Tibial nerve (tissue), 4 donors: Measurements from ENCODE around the gene ITIH4. TPM values are rescaled to one million over a fixed set of nuclear protein-coding genes. Genes with fewer than 3 reads are reported as not detected.

Source experiments
- DNase-seq, 2 donors: peaks; one replicate each; pipeline ENCODE4 v3.0.0-alpha.2; 2019; ENCODE audit warnings: low spot score in 2 of 2
- H3K27ac ChIP-seq, 4 donors: fragments of 200-600 bp; sonication (generic) in 3 of 4; one replicate each; pipeline ENCODE4 v1.5.1; 2017 to 2019; ENCODE audit warnings: mild to moderate bottlenecking in 1 of 4
- H3K27me3 ChIP-seq, 2 donors: fragments of 200-600 bp; sonication (generic) in 1 of 2; one replicate each; pipeline versions ENCODE4 v1.5.1 to v1.6.0; 2017 to 2019
- H3K36me3 ChIP-seq, 3 donors: fragments of 200-600 bp; sonication (generic); one replicate each; pipeline ENCODE4 v1.5.1; 2018 to 2019
- H3K4me1 ChIP-seq, 4 donors: fragments of 200-600 bp; sonication (generic) in 3 of 4; one replicate each; pipeline ENCODE4 v1.5.1; 2017 to 2019
- H3K4me3 ChIP-seq, 4 donors: fragments of 200-600 bp; sonication (generic) in 3 of 4; one replicate each; pipeline ENCODE4 v1.5.1; 2017 to 2019; ENCODE audit warnings: mild to moderate bottlenecking in 1 of 4, moderate library complexity in 1 of 4
- H3K9me3 ChIP-seq, 4 donors: fragments of 200-600 bp; sonication (generic) in 3 of 4; one replicate each; pipeline ENCODE4 v1.5.1; 2017 to 2019
- EP300 ChIP-seq, 2 donors: sonication (generic); formaldehyde crosslinking; IDR thresholded peaks; one replicate each; pipeline ENCODE4 v1.6.1; 2017; ENCODE audit warnings: antibody characterized with exemption in 2 of 2, mild to moderate bottlenecking in 1 of 2
- POLR2A ChIP-seq, 2 donors: fragments of 450-650 bp; IDR thresholded peaks; one replicate each; pipeline ENCODE4 v1.6.1; 2017; ENCODE audit warnings: antibody characterized with exemption in 2 of 2, mild to moderate bottlenecking in 2 of 2, moderate library complexity in 2 of 2
- WGBS, 2 donors: methylation state at CpG; one replicate each; pipeline ENCODE4 v1.1.5; 2018; 5-methylcytosine and 5-hydroxymethylcytosine counted together
- total RNA-seq, 4 donors: library from RNA; depleted of rRNA; stranded (reverse); fragments of >200 nt; gene quantifications; one replicate each; pipeline ENCODE4 v1.1.0, GENCODE V29; 2016
- TF ChIP-seq, protein P1 (sequence below), 5 experiments: fragments of 200-600 bp in 3 of 5; fragments of 450-650 bp in 2 of 5; sonication (generic) in 3 of 5; IDR thresholded peaks; one replicate each; pipeline ENCODE4 v1.5.1; 2016 to 2019; ENCODE audit warnings: antibody characterized with exemption in 5 of 5, mild to moderate bottlenecking in 3 of 5, moderate library complexity in 2 of 5

Gene ITIH4
- total RNA-seq, 4 donors from 2014 or later, result 5.4 to 24.9 (median 10.1) TPM

DNA sequence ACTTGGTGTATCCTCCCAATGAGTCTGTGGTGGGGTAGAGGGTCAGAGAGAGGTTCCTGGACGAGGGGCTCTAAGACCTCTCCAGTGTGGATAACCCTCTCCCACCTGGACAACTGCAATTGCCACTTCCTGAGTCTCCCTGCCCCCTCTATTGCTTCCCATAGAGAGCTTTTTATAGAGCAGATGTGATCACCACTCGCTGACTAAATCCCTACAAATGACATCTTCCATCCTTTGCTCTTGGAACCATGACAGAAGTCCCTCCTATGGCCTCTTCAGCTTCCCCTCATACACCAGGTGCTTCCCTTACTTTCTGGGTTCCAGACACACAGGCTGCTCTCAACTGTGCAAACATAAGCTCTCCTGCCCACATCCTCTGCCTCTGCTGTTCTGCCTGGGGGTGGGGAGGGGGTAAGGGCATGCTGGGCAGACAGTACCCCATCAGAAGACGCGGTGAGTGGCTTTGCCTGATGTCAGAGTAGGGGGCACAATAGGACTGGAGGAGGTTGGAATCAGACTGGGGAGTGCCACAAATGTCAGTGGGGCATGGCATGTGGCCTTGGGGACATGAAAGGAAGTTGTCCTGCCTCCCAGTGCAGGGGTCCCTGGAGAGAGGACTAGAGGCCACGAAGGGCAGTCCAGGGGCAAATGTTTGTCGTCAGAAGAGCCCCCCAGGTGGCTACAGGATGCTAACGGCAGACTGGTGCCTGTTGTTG lies 20.7 kb downstream of the ITIH4 start:
- Histone ChIP-seq H3K27ac (no peak overlapping the region), H3K36me3 (peaks cover 0 to 15% (median 0%) of the 10 kb centered on the region in 3 donors), H3K27me3 (no peaks in the 10 kb centered on the region), H3K4me1 (no peaks in the 10 kb centered on the region), H3K4me3 (no peak overlapping the region), H3K9me3 (no peaks in the 10 kb centered on the region)
- TF ChIP-seq POLR2A (IDR thresholded peaks at IDR 0.05) (no peak), EP300 (IDR thresholded peaks at IDR 0.05) (no peak)
- TF ChIP-seq, protein P1, sequence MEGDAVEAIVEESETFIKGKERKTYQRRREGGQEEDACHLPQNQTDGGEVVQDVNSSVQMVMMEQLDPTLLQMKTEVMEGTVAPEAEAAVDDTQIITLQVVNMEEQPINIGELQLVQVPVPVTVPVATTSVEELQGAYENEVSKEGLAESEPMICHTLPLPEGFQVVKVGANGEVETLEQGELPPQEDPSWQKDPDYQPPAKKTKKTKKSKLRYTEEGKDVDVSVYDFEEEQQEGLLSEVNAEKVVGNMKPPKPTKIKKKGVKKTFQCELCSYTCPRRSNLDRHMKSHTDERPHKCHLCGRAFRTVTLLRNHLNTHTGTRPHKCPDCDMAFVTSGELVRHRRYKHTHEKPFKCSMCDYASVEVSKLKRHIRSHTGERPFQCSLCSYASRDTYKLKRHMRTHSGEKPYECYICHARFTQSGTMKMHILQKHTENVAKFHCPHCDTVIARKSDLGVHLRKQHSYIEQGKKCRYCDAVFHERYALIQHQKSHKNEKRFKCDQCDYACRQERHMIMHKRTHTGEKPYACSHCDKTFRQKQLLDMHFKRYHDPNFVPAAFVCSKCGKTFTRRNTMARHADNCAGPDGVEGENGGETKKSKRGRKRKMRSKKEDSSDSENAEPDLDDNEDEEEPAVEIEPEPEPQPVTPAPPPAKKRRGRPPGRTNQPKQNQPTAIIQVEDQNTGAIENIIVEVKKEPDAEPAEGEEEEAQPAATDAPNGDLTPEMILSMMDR (IDR thresholded peaks at IDR 0.05), result no peak
- DNase-seq, result no peak
- WGBS, 2 donors, result 54 to 68% methylated on average over 7 of the region's 7 CpGs

DNA sequence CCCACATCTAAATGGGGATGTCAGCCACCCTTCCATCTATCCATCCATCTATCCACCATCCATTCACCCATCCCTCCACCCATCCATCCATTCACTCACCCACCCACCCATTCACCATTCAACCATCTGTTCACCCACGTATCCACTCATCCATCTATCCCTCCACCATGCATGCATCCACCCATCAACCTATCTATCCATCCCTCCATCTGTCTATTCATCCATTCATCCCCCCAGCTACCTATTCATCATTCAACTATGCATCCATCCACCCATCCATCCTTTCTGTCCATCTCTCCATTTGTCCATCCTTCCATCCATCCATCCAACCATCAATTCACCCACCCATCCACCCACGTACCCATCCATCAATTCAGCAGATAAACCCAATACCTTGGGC lies 21.3 kb downstream of the ITIH4 start:
- Histone ChIP-seq H3K4me3 (no peak overlapping the region), H3K4me1 (no peaks in the 10 kb centered on the region), H3K27ac (no peak overlapping the region), H3K9me3 (no peaks in the 10 kb centered on the region), H3K36me3 (peaks cover 0 to 11% (median 0%) of the 10 kb centered on the region in 3 donors), H3K27me3 (no peaks in the 10 kb centered on the region)
- 73 to 77% methylated on average over 2 of the region's 2 CpGs for WGBS, 2 donors
- TF ChIP-seq POLR2A (IDR thresholded peaks at IDR 0.05) (no peak), EP300 (IDR thresholded peaks at IDR 0.05) (no peak)
- TF ChIP-seq, protein P1 (IDR thresholded peaks at IDR 0.05), result no peak
- DNase-seq, result no peak

GRCh38 chr3:52805270-52806039 lies 25.0 kb downstream of the ITIH4 start:
- H3K27me3 ChIP-seq, result no peaks in the 10 kb centered on the region
- H3K36me3 ChIP-seq, result peaks cover 0 to 5% (median 0%) of the 10 kb centered on the region in 3 donors
- WGBS, 2 donors, result 74 to 76% methylated on average over 17 to 19 of the region's 19 CpGs
- H3K4me3 ChIP-seq, result no peak overlapping the region
- no peak overlapping the region for H3K27ac ChIP-seq
- no peak for TF ChIP-seq EP300 (IDR thresholded peaks at IDR 0.05)
- no peak for TF ChIP-seq POLR2A (IDR thresholded peaks at IDR 0.05)
- TF ChIP-seq, protein P1 (IDR thresholded peaks at IDR 0.05), result no peak
- H3K9me3 ChIP-seq, result no peaks in the 10 kb centered on the region
- no peaks in the 10 kb centered on the region for H3K4me1 ChIP-seq
- no peak for DNase-seq

DNA sequence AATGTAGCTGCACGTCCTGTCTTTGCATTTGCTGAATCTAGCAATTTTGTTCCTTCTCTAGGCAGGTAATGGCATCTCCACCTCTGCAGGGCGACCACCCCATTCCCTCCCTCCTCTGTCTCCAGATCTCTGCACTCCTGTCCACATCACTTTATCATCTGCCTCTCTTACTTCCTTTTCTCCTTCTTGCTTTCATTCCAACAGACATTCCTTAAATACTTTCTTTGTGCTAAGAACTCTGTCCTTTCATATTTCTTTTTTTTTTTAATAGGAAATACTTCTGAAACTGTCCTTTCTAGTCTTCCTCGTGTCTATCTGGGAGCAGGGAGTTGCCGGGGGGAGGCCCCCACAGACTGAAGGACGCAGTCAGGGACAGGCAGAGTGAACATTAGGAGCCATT lies 28.6 kb downstream of the ITIH4 start:
- TF ChIP-seq EP300 (IDR thresholded peaks at IDR 0.05) (no peak), POLR2A (IDR thresholded peaks at IDR 0.05) (no peak)
- TF ChIP-seq, protein P1 (IDR thresholded peaks at IDR 0.05), result no peak
- Histone ChIP-seq H3K4me1 (no peaks in the 10 kb centered on the region), H3K27ac (no peak overlapping the region), H3K36me3 (peaks cover 0 to 5% (median 0%) of the 10 kb centered on the region in 3 donors), H3K9me3 (no peaks in the 10 kb centered on the region), H3K27me3 (no peaks in the 10 kb centered on the region), H3K4me3 (no peak overlapping the region)
- 46 to 49% methylated on average over 5 of the region's 5 CpGs for WGBS, 2 donors
- no peak for DNase-seq

GRCh38 chr3:52800079-52800478 lies 30.4 kb downstream of the ITIH4 start:
- no peak for DNase-seq
- Histone ChIP-seq H3K36me3 (peaks cover 0 to 5% (median 0%) of the 10 kb centered on the region in 3 donors), H3K4me3 (no peak overlapping the region), H3K9me3 (no peaks in the 10 kb centered on the region), H3K27me3 (no peaks in the 10 kb centered on the region), H3K4me1 (peaks cover 0 to 8% (median 2%) of the 10 kb centered on the region in 4 donors), H3K27ac (no peak overlapping the region)
- 82 to 91% methylated on average over 7 of the region's 7 CpGs for WGBS, 2 donors
- TF ChIP-seq, protein P1 (IDR thresholded peaks at IDR 0.05), result no peak
- no peak for TF ChIP-seq POLR2A (IDR thresholded peaks at IDR 0.05)
- TF ChIP-seq EP300 (IDR thresholded peaks at IDR 0.05), result no peak
